WERI-Rb-1 (cell line): ENCODE data around the gene RAD51B.
"Not testable (repeated sequence)": the region's sequence is repeated elsewhere in the genome, so short reads cannot be mapped to it uniquely, and the experiment has no call there.

Experiments used
- DNase-seq: peaks from one replicate; pipeline ENCODE4 v3.0.0-alpha.2; 2020
- H3K27ac ChIP-seq: fragments of 250-450 bp; sonication (Bioruptor Pico); 2 replicates; pipeline ENCODE4 v1.5.1; 2020; ENCODE audit warnings: mild to moderate bottlenecking, moderate library complexity
- H3K27me3 ChIP-seq: fragments of 250-450 bp; sonication (Bioruptor Pico); 2 replicates; pipeline ENCODE4 v1.5.1; 2021; ENCODE audit warnings: mild to moderate bottlenecking, low read depth, moderate library complexity; ENCODE audit not compliant: insufficient read depth, severe bottlenecking
- H3K36me3 ChIP-seq: fragments of 250-450 bp; sonication (Bioruptor Pico); 2 replicates; pipeline ENCODE4 v1.5.1; 2020; ENCODE audit warnings: mild to moderate bottlenecking, moderate library complexity
- H3K4me3 ChIP-seq: 2 replicates; pipeline ENCODE4 v1.5.1; 2011; ENCODE audit warnings: low read depth, mild to moderate bottlenecking, control low read depth, low read length
- H3K9me3 ChIP-seq: fragments of 250-450 bp; sonication (Bioruptor Pico); 2 replicates; pipeline ENCODE4 v1.5.1; 2021; ENCODE audit warnings: mild to moderate bottlenecking, moderate library complexity; ENCODE audit not compliant: severe bottlenecking
- TF ChIP-seq, protein P1 (sequence below): IDR thresholded peaks from 2 replicates; pipeline ENCODE4 v1.5.1; 2011; ENCODE audit warnings: low read depth, mild to moderate bottlenecking, control low read depth, inconsistent platforms, low read length

Gene RAD51B

DNA sequence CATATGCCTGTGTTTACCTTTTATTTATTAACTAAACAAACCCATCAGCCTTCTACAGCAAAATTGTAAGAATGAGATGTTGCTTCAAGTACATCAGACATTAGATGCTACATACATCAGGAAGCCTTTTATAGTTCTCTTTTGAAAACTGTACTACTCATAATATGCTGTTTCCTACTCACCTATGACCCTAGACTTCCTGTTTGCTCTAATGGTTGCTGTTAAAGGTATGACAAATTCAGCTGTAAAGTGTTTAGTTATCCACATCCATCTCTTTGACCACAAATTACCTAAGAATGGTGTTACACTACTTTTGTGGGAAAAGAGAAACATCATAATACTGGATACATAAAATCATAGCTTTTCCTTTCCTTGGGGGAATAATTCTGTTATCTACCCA, 220.0 kb downstream of the RAD51B start:
- Histone ChIP-seq H3K27me3 (no peaks in the 10 kb centered on the region), H3K9me3 (no peaks in the 10 kb centered on the region), H3K36me3 (no peaks in the 10 kb centered on the region), H3K27ac (no peak overlapping the region), H3K4me3 (no peak overlapping the region)
- TF ChIP-seq, protein P1, sequence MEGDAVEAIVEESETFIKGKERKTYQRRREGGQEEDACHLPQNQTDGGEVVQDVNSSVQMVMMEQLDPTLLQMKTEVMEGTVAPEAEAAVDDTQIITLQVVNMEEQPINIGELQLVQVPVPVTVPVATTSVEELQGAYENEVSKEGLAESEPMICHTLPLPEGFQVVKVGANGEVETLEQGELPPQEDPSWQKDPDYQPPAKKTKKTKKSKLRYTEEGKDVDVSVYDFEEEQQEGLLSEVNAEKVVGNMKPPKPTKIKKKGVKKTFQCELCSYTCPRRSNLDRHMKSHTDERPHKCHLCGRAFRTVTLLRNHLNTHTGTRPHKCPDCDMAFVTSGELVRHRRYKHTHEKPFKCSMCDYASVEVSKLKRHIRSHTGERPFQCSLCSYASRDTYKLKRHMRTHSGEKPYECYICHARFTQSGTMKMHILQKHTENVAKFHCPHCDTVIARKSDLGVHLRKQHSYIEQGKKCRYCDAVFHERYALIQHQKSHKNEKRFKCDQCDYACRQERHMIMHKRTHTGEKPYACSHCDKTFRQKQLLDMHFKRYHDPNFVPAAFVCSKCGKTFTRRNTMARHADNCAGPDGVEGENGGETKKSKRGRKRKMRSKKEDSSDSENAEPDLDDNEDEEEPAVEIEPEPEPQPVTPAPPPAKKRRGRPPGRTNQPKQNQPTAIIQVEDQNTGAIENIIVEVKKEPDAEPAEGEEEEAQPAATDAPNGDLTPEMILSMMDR = no peak
- DNase-seq = no peak

DNA sequence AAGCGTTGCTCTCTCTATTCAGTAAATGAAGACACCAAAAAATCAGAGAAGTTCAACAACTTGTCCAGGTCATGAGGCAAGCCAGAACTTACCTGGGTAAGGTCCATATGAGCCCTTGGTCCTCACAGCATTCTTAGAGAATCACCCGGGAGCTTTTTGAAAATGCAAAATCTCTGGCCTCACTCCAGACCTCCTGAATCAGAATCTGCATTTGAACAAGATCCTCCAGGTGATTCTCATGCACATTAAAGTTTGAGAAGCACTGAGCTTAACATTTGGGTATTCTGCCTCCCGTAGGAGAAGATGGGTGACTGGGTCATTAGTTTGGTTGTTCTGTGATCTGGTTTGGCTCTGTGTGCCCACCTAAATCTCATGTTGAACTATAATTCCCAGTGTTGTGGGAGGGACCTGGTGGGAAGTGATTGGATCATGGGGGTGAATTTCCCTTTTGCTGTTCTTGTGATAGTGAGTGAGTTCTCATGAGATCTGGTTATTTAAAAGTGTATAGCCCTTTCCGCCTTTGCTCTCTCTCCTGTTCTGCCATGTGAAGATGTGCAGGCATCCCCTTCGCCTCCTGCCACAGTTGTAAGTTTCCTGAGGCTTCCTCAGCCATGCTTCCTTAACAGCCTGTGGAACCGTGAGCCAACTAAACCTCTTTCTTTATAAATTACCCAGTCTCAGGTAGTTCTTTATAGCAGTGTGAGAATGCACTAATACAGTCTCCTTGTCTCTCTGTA, 221.2 kb downstream of the RAD51B start:
- Histone ChIP-seq H3K9me3 (no peaks in the 10 kb centered on the region), H3K36me3 (no peaks in the 10 kb centered on the region), H3K4me3 (no peak overlapping the region), H3K27ac (no peak overlapping the region), H3K27me3 (no peaks in the 10 kb centered on the region)
- TF ChIP-seq, protein P1 = no peak
- no peak for DNase-seq

DNA sequence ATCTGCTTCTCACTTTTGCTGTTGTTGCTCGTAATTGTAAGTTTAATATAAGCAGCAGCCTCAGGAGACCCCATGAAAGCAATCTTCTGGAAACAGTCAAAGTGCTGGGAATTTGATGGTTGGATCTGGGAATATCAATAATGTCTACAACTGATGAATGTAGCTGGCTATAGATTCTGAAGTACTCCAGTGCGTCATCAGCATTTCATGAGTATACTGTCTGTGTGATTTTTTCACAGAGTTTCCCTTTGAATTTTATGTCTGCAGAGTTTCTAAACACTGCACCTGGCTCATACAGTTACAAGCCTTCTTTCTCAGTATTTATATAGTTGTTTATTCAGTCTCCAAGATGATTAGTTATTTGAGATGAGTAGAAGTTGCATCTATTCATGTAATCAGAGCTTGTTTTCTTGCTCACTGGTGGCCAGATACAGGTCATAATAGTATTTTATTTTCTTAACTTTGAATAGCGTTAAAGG, 222.3 kb downstream of the RAD51B start:
- TF ChIP-seq, protein P1 = no peak
- H3K27ac ChIP-seq = no peak overlapping the region
- no peaks in the 10 kb centered on the region for H3K36me3 ChIP-seq
- no peak for DNase-seq
- no peaks in the 10 kb centered on the region for H3K27me3 ChIP-seq
- no peak overlapping the region for H3K4me3 ChIP-seq
- H3K9me3 ChIP-seq = no peaks in the 10 kb centered on the region

DNA sequence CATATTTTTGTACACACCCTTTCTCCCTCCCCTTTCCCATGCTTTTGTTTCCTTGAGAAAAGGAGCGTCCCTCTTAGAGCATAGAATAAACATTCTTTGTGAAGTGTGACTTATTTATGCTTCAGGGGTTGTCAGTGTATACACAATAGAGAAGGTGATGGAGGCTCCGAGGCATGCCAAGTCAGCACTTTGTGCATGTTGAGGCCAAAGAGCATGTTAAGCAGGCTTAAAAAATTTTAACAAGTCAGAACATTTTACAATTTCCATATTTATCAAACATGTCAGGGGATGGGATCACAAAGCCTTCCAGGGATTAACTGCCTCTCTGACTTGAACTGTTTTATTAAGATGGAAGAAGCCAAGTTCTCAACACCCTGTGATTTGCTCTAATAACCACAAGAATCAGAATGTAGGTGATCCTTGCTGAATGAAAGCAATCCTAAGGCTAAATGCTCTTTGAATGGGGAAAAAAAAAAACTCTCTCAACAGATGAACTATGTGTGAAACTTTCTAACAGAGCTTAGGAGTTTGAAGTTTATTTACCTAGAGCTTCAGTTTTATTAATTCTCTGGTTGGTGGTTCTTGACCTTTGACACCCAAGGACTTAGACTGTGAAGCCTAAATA, 223.1 kb downstream of the RAD51B start:
- DNase-seq = no peak
- no peak overlapping the region for H3K27ac ChIP-seq
- no peaks in the 10 kb centered on the region for H3K36me3 ChIP-seq
- no peak overlapping the region for H3K4me3 ChIP-seq
- no peaks in the 10 kb centered on the region for H3K27me3 ChIP-seq
- TF ChIP-seq, protein P1 = no peak
- no peaks in the 10 kb centered on the region for H3K9me3 ChIP-seq

DNA sequence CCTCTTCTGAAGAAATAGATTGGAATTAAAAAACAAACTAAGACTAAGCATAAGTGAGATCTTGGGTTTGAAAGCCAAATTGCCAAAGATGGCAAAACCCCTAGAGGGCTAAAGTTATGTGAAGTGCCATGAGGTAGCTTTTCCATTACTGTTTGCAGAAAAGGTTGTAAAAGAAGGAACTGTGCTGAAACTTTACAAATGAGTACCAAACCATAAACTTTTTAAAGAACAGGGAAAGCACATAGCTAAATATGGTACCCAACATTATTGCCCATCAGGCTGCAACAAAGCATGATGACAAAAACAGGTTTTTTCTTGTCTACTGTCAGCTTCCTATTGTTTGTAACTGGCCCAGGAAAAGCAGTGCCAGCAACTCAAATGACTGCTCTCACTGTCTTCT, 224.2 kb downstream of the RAD51B start:
- no peak for DNase-seq
- TF ChIP-seq, protein P1 = no peak
- no peaks in the 10 kb centered on the region for H3K36me3 ChIP-seq
- no peaks in the 10 kb centered on the region for H3K9me3 ChIP-seq
- H3K27me3 ChIP-seq = no peaks in the 10 kb centered on the region
- no peak overlapping the region for H3K27ac ChIP-seq
- no peak overlapping the region for H3K4me3 ChIP-seq

DNA sequence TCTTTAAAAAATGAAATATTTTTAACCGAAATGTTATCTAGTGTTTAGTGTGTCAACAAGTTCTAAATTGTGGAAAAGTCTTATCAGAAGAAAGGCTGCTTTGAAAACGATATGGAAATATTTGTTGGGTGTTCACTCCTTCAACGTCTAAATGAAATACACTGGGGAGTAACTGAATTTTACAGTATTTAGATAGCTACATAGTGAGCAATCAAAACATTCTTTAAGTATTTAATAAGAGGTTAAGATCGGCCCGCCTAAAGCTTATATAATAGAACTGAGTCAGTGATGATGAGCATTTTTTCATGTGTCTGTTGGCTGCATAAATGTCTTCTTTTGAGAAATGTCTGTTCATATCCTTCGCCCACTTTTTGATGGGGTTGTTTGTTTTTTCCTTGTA, 228.3 kb downstream of the RAD51B start:
- Histone ChIP-seq H3K27me3 (no peaks in the 10 kb centered on the region), H3K4me3 (no peak overlapping the region), H3K27ac (no peak overlapping the region), H3K9me3 (no peaks in the 10 kb centered on the region), H3K36me3 (no peaks in the 10 kb centered on the region)
- TF ChIP-seq, protein P1 = no peak
- DNase-seq = no peak

DNA sequence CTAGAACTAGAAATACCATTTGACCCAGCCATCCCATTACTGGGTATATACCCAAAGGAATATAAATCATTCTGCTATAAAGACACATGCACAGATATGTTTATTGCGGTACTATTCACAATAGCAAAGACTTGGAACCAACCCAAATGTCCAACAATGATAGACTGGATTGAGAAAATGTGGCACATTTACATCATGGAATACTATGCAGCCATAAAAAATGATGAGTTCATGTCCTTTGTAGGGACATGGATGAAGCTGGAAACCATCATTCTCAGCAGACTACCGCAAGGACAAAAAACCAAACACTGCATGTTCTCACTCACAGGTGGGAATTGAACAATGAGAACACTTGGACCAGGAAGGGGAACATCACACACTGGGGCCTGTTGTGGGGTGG, 229.2 kb downstream of the RAD51B start:
- DNase-seq, H3K27ac ChIP-seq, H3K4me3 ChIP-seq, H3K27me3 ChIP-seq, H3K36me3 ChIP-seq, H3K9me3 ChIP-seq: not testable (repeated sequence)
